Pancreas (tissue), 10 donors: ENCODE measurements around the gene SLC35F1. TPM values are rescaled to one million over a fixed set of nuclear protein-coding genes. Genes with fewer than 3 reads are reported as not detected.

Experiments
- ATAC-seq, 4 donors: fragments of 200-7000 bp; cut with Tn5 transposase; one replicate each; pipeline versions ENCODE4 v1.8.0 to v1.9.1; 2020; ENCODE audit warnings: mild to moderate bottlenecking in 4 of 4, moderate library complexity in 4 of 4
- DNase-seq, 6 donors: peaks; one replicate each; pipeline ENCODE4 v3.0.0-alpha.2; 2020
- FAIRE-seq: peaks from 2 replicates; lab custom pipeline; 2012; peaks lifted over from hg19 to GRCh38; lab: Jason Lieb, UNC
- H3K27ac ChIP-seq, 4 donors: fragments of 200-600 bp; sonication (generic); 1 replicate in 3 of 4; 2 replicates in 1 of 4; pipeline versions ENCODE4 v1.5.0 to v1.8.0; 2020
- H3K27me3 ChIP-seq, 4 donors: fragments of 200-600 bp; one replicate each; pipeline ENCODE4 v1.8.0; 2021
- H3K36me3 ChIP-seq, 3 donors: fragments of 200-600 bp; sonication (generic) in 1 of 3; one replicate each; pipeline versions ENCODE4 v1.5.0 to v1.8.0; 2020 to 2021
- H3K4me1 ChIP-seq, 3 donors: fragments of 200-600 bp; one replicate each; pipeline ENCODE4 v1.8.0; 2021
- H3K4me3 ChIP-seq, 4 donors: fragments of 200-600 bp; sonication (generic) in 2 of 4; one replicate each; pipeline versions ENCODE4 v1.5.0 to v1.8.0; 2020 to 2021
- H3K9me3 ChIP-seq, 4 donors: fragments of 200-600 bp; one replicate each; pipeline ENCODE4 v1.8.0; 2021
- WGBS, 2 donors: extraction: QIAGEN DNeasy Blood & Tissue Kit; methylation state at CpG; one replicate each; pipeline ENCODE4 v1.1.7; 2013; 5-methylcytosine and 5-hydroxymethylcytosine counted together
- intact Hi-C, 3 donors: fragments of 100-400 bp; cut with DNase I; formaldehyde crosslinking; loops; one replicate each; pipeline versions ENCODE4 v1.11.1 to v1.14.2; 2022
- polyA plus RNA-seq, 2 donors: library from polyadenylated mRNA; stranded (reverse); fragments of 200-250 nt; gene quantifications; one replicate each; pipeline ENCODE4 v1.2.3, GENCODE V29; 2013
- total RNA-seq, 6 donors: library from RNA; stranded (reverse); fragmentation: NEBNext Ultra II Directional in 4 of 6; extraction: Animal tissue kit (Norgen Biotek cat#: 25700) in 4 of 6; gene quantifications; one replicate each; pipeline versions ENCODE4 v1.2.1 to v1.2.4, GENCODE V29; 2021 to 2023
- TF ChIP-seq, protein P1 (sequence below), 4 donors: fragments of 200-600 bp; sonication (generic) in 3 of 4; IDR thresholded peaks; one replicate each; pipeline versions ENCODE4 v1.5.0 to v1.8.0; 2021; ENCODE audit warnings: antibody characterized with exemption in 4 of 4
- donor health status: healthy with polysubstance abuse.
- donor health status: DM: no; HTN: no; CAD: no; lungs with moderate emphysema.
- donor health status: DM: no; HTN: no; CAD: no.
- donor health status: control.
- donor health status: control.
- donor health status: Bipolar disorder and iron deficiency.
- donor health status: DM: yes; HTN: yes; CAD: no.
- donor health status: DM: no; HTN: no; CAD: no.
- donor health status: DM: no; HTN: no; CAD: no.
- donor health status: DM: yes; HTN: yes; CAD: no.

The SLC35F1 gene
- total and polyA plus RNA-seq, 8 donors, result 0.14 to 2.1 (median 0.29) TPM

DNA sequence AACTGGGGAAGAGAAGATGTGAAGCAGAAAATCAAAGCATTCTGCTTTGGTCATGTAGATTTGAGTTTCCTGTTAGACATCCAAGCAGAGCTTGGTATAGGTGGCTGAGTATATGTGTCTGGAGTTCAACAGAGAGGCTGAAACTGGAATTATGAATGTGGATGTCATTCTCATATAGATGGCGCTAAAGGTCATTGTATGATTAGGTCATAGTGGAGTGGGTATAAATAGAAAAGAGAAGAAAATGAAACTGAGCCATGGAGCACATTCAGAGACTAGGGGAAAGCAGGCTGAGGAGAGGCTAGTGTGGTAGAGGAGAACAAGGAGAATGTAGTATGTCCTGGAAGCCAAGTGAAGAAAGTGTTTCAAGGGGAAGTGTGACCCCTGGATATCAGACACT, 345.4 kb downstream of the SLC35F1 start:
- WGBS, 2 donors, result 81 to 89% methylated on average over 1 of the region's 1 CpG
- intact Hi-C loops, result no loop called here
- DNase-seq (no peak), ATAC-seq (no peak), FAIRE-seq (no peak)
- H3K27ac ChIP-seq, result no peak overlapping the region
- H3K36me3 ChIP-seq, result no peaks in the 10 kb centered on the region
- no peaks in the 10 kb centered on the region for H3K4me1 ChIP-seq
- no peaks in the 10 kb centered on the region for H3K27me3 ChIP-seq
- no peaks in the 10 kb centered on the region for H3K9me3 ChIP-seq
- TF ChIP-seq, protein P1, sequence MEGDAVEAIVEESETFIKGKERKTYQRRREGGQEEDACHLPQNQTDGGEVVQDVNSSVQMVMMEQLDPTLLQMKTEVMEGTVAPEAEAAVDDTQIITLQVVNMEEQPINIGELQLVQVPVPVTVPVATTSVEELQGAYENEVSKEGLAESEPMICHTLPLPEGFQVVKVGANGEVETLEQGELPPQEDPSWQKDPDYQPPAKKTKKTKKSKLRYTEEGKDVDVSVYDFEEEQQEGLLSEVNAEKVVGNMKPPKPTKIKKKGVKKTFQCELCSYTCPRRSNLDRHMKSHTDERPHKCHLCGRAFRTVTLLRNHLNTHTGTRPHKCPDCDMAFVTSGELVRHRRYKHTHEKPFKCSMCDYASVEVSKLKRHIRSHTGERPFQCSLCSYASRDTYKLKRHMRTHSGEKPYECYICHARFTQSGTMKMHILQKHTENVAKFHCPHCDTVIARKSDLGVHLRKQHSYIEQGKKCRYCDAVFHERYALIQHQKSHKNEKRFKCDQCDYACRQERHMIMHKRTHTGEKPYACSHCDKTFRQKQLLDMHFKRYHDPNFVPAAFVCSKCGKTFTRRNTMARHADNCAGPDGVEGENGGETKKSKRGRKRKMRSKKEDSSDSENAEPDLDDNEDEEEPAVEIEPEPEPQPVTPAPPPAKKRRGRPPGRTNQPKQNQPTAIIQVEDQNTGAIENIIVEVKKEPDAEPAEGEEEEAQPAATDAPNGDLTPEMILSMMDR (IDR thresholded peaks at IDR 0.05), result no peak
- H3K4me3 ChIP-seq, result no peak overlapping the region

DNA sequence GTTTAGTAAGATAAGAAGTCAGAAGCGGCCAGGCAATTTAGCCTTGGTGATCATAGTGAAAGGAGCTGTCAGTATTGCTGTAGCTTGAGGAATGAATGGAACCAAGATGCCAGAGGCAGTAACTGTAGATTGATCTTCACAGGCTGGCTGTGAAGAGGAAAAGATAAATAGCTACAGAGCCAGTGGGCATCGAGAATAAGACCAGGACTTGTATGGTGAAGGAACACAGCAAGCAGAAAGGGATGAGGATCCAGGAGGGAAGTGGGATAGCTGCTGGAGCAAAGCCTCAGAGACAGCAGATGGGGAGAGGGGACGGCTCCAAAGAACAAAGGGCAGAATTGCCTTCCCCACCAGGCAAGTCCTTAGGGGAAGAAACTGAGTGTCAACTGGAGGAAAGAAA, 346.7 kb downstream of the SLC35F1 start:
- H3K27me3 ChIP-seq, result no peaks in the 10 kb centered on the region
- no peak overlapping the region for H3K27ac ChIP-seq
- H3K4me1 ChIP-seq, result no peaks in the 10 kb centered on the region
- intact Hi-C loops, result no loop called here
- 56 to 59% methylated on average over 3 of the region's 3 CpGs for WGBS, 2 donors
- no peak for DNase-seq
- FAIRE-seq, result no peak
- H3K36me3 ChIP-seq, result no peaks in the 10 kb centered on the region
- H3K9me3 ChIP-seq, result no peaks in the 10 kb centered on the region
- no peak for ATAC-seq
- no peak overlapping the region for H3K4me3 ChIP-seq
- TF ChIP-seq, protein P1 (IDR thresholded peaks at IDR 0.05), result no peak

DNA sequence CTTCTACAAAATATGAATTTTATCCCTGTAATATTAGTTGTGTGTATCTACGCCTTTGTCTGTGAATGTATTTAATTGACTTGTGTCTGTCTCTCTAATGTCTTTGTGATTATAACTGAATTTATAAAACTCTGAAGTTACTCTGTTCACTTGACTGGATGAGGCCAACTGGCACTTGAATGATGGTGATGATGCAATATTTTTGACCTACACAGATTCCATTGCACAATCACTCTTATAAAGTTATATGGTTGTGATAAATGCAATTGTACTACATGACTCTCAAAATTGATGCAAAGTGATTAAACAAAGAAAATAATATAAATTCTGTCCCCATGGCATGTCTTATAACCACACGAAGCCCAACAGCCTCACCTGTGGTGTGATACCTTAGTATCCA, 353.8 kb downstream of the SLC35F1 start:
- Histone ChIP-seq H3K4me3 (no peak overlapping the region), H3K4me1 (no peaks in the 10 kb centered on the region), H3K9me3 (no peaks in the 10 kb centered on the region), H3K36me3 (no peaks in the 10 kb centered on the region), H3K27me3 (no peaks in the 10 kb centered on the region), H3K27ac (no peak overlapping the region)
- no peak for FAIRE-seq
- TF ChIP-seq, protein P1 (IDR thresholded peaks at IDR 0.05), result no peak
- no peak for DNase-seq
- intact Hi-C loops, result no loop called here
- 82 to 92% methylated on average over 2 of the region's 2 CpGs for WGBS, 2 donors
- ATAC-seq, result no peak

DNA sequence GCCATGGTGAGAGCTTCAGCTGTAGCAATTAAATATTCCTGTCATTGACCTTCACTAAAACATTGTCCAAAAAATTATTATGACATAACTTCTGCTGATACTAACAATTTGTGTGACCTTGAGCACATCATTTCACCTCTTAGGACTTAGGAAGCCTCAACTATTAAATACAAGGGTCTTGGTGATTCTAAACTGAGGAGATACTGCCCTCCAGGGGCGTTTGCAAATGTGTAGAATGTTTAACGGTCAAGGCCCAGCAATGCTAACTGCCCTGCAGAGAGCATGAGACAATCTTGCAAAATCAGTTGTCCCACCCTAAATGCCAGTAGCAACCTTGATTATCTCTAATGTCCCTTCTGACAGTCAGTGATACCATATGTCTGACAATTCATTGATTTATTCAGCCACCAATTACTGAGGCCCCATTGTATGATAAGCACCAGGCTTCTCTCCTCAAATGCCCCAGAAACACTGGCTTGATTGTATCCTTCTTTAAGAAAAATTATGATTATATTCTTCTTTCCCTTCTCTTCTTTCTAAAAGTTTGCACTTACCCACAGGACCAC, 356.9 kb downstream of the SLC35F1 start:
- intact Hi-C loops, result no loop called here
- H3K27ac ChIP-seq, result no peak overlapping the region
- ATAC-seq (peak in 3 of 4 donors; percentile 34 to 44 (median 38)), DNase-seq (no peak), FAIRE-seq (no peak)
- H3K27me3 ChIP-seq, result no peaks in the 10 kb centered on the region
- no peaks in the 10 kb centered on the region for H3K4me1 ChIP-seq
- no peaks in the 10 kb centered on the region for H3K9me3 ChIP-seq
- TF ChIP-seq, protein P1 (IDR thresholded peaks at IDR 0.05), result no peak
- 16 to 17% methylated on average over 2 of the region's 2 CpGs for WGBS, 2 donors
- H3K36me3 ChIP-seq, result no peaks in the 10 kb centered on the region
- H3K4me3 ChIP-seq, result no peak overlapping the region

DNA sequence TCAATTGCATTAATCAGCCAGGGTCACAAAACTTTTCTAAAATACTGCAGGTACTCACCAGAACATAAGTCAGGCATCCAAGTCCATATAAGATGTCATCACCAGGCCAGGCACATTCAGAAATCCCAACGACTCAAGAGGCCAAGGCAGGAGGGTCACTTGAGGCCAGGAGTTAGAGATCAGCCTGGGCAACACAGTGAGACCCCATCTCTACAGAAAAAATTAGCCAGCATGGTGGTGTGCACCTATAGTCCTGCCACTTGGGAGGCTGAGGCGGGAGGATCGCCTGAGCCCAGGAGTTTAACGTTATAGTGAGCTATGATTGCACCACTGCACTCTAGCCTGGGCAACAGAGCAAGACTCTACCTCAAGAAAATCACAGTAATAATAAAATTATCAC, 362.6 kb downstream of the SLC35F1 start:
- FAIRE-seq (no peak), ATAC-seq (no peak), DNase-seq (no peak)
- Histone ChIP-seq H3K4me1 (no peaks in the 10 kb centered on the region), H3K36me3 (no peaks in the 10 kb centered on the region), H3K9me3 (no peaks in the 10 kb centered on the region), H3K27ac (no peak overlapping the region), H3K27me3 (no peaks in the 10 kb centered on the region), H3K4me3 (no peak overlapping the region)
- 82 to 85% methylated on average over 4 of the region's 4 CpGs for WGBS, 2 donors
- intact Hi-C loops, result no loop called here
- TF ChIP-seq, protein P1 (IDR thresholded peaks at IDR 0.05), result no peak
